ENCODE data around the gene CEACAM18.
"Not testable (repeated sequence)": the region's sequence is repeated elsewhere in the genome, so short reads cannot be mapped to it uniquely, and the experiment has no call there.

CEACAM18 gene

GRCh38 chr19:51478381-51479234, at the start of gene CEACAM18:
Gene CEACAM18 (plus strand): TSS chr19:51478539.
- no peak for DNase-seq (ENCODE audit: low read depth)

- DNase-seq (ENCODE audit: low read depth) = no peak
Observed at GRCh38 chr19:51430221-51430620, 48.1 kb upstream of the CEACAM18 start.

GRCh38 chr19:51431124-51431523, 47.2 kb upstream of the CEACAM18 start:
- DNase-seq (ENCODE audit: low read depth) = no peak

- DNase-seq (ENCODE audit: low read depth) = no peak
Observed at GRCh38 chr19:51433043-51433442, 45.3 kb upstream of the CEACAM18 start.

- DNase-seq (ENCODE audit: low read depth) = no peak
Observed at GRCh38 chr19:51434456-51434855, 43.9 kb upstream of the CEACAM18 start.

GRCh38 chr19:51439021-51439465, 39.3 kb upstream of the CEACAM18 start:
- no peak for DNase-seq (ENCODE audit: low read depth)

- no peak for DNase-seq (ENCODE audit: low read depth)
Observed at GRCh38 chr19:51440052-51440451, 38.3 kb upstream of the CEACAM18 start.

- DNase-seq (ENCODE audit: low read depth) = no peak
Observed at GRCh38 chr19:51440846-51441409, 37.4 kb upstream of the CEACAM18 start.

GRCh38 chr19:51441410-51442390, 36.6 kb upstream of the CEACAM18 start:
- DNase-seq (ENCODE audit: low read depth) = no peak

GRCh38 chr19:51447510-51447909, 30.8 kb upstream of the CEACAM18 start:
- not testable (repeated sequence) for DNase-seq (ENCODE audit: low read depth)

GRCh38 chr19:51448011-51448410, 30.3 kb upstream of the CEACAM18 start:
- no peak for DNase-seq (ENCODE audit: low read depth)

- DNase-seq (ENCODE audit: low read depth) = no peak
Observed at GRCh38 chr19:51448411-51449016, 29.8 kb upstream of the CEACAM18 start.

GRCh38 chr19:51450730-51451307, 27.5 kb upstream of the CEACAM18 start:
- DNase-seq (ENCODE audit: low read depth) = no peak

- no peak for DNase-seq (ENCODE audit: low read depth)
Observed at GRCh38 chr19:51456541-51457290, 21.6 kb upstream of the CEACAM18 start.

- DNase-seq (ENCODE audit: low read depth) = no peak
Observed at GRCh38 chr19:51457351-51458013, 20.9 kb upstream of the CEACAM18 start.

GRCh38 chr19:51458051-51458645, 20.2 kb upstream of the CEACAM18 start, which contains the start of gene SIGLEC8:
Gene SIGLEC8 (minus strand): TSS chr19:51458454. CDS start chr19:51458387, 67 bp downstream.
- DNase-seq (ENCODE audit: low read depth) = no peak

- no peak for DNase-seq (ENCODE audit: low read depth)
Observed at GRCh38 chr19:51458899-51459505, 19.3 kb upstream of the CEACAM18 start.

- no peak for DNase-seq (ENCODE audit: low read depth)
Observed at GRCh38 chr19:51460164-51460992, 18.0 kb upstream of the CEACAM18 start.

All from HS-5 (cell line).